ENCODE data around the gene SCO2. TPM values are rescaled to one million over a fixed set of nuclear protein-coding genes. Genes with fewer than 3 reads are reported as not detected.
A peak's percentile ranks its signal among the peaks of the same experiment; 100 is the strongest.

The SCO2 gene
- total and polyA plus RNA-seq, 2 of the 4 experiments (the other 2 are of a cell fraction), result 1.3 to 1.9 TPM

DNA sequence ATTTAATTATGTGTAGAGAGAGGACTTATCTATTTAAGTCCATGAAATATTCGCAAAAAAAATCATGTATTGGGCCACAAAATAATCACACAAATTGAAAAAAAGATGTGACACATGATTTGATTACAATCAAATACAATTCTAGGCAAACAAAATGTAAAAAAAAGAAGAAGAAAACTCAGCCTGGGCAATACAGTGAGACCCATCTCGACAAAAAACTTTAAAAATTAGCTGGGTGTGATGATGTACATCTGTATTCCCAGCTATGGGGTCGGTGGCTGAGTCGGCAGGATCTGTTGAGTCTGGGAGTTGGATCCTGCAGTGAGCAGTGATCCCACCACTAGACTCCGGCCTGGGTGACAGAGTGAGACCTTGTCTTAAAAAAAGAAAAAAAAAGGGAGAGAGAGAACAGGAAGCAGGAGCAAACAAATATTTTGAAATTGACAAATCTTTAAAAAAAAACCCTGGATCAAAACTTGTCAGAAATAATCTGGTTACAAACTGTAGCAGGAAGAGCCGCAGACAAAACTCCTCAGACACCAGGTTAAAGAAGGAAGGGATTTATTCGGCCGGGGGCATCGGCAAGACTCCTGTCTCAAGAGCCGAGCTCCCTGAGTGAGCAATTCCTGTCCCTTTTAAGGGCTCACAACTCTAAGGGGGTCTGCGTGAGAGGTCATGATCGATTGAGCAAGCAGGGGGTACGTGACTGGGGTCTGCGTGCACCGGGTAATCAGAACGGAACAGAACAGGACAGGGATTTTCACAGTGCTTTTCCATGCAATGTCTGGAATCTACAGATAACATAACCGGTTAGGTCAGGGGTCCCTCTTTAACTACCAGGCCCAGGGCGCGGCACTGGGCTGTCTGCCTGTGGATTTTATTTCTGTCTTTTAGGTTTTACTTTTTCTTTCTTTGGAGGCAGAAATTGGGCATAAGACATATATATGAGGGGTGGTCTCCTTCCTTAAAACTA is 7.7 kb upstream of the SCO2 start (continued):
- no peak for TF ChIP-seq RFX5 (IDR thresholded peaks at IDR 0.05; ENCODE audit: low read depth, low read length)
- no peak for TF ChIP-seq NFE2L2 (IDR thresholded peaks at IDR 0.05; ENCODE audit: low read depth, low read length)

DNA sequence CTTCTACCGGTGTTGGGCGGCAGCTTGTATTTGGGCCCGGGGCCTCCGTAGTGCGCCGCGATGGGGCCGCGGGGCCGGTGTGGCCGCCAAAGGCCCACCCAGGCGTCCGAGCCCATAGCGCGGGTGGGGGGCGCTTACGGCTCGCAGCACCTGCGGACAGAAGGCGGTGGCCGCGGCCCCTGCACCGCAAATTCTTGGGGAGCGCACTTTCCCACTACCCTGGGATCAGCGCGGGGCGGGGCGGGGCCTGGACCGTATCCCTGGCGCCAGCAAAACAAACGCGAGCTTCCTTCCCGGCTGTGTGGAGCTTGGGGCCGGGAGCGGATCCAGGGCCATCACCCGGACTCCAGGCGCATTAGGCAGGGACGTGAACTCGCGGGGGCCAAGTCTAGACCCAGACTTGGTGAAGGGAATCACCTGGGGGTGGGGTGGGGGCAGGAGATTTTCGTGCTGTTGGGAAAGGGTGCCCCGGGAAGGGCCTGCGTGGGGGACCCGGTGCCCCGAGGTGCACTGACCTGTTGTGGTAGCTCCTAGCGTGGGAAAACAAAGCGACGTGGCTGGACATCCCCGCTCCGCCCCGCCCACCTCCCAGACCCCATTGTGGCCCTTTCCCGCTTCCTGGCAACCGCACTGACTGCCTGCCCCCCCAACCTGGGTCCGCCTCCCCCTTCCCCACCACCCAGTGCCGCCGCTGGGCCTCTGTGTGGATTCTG is 6.7 kb upstream of the SCO2 start:
- 1% methylated on average over 29 of the region's 56 CpGs; no CpG with 5 or more reads in 1 of the 2 experiments for WGBS, 2 experiments (ENCODE audit: extremely low coverage in 2 of 2, insufficient read length in 1 of 2)
- Histone ChIP-seq H2AK5ac (ENCODE audit: low read depth, low read length) (peak overlapping the region; percentile 31; the same call in 1 of the 2 replicates), H4K5ac (ENCODE audit: low read depth, low read length) (no peak overlapping the region; the same call in 1 of the 2 replicates), H4K91ac (ENCODE audit: insufficient read depth, low read depth, low read length) (no peak overlapping the region), H3K27ac (ENCODE audit: insufficient read depth, low read length) (no peak overlapping the region; the same call in 1 of the 2 replicates), H2BK5ac (ENCODE audit: low read depth, low read length, poor library complexity, severe bottlenecking) (no peak overlapping the region), H3K79me1 (ENCODE audit: low read depth in 1 of 2, low read length in 2 of 2) (peaks cover 4 to 13% of the 10 kb centered on the region in 2 experiments; a peak in 2 of 4 replicates), H3K4me3 (ENCODE audit: insufficient read depth, low read depth, low read length) (peak overlapping the region; percentile 39), H2BK15ac (ENCODE audit: low read depth, low read length) (no peak overlapping the region), H2BK20ac (ENCODE audit: low read depth, low read length) (no peak overlapping the region), H3K4me1 (ENCODE audit: control insufficient read depth, insufficient read depth, low read length) (peaks cover 13% of the 10 kb centered on the region), H3K4ac (ENCODE audit: low read depth, low read length) (0 out of 2 replicates have a peak overlapping the region, but pooled peaks have one; percentile 15), H2AFZ (replicated peaks; ENCODE audit: low read length, poor library complexity) (peak overlapping the region; percentile 81), H3K9ac (ENCODE audit: low read depth, low read length) (peak overlapping the region; percentile 49; the same call in 1 of the 2 replicates), H3K36me3 (ENCODE audit: control insufficient read depth, insufficient read depth, low read length) (no peaks in the 10 kb centered on the region), H3K27me3 (ENCODE audit: control insufficient read depth, insufficient read depth, low read length) (peaks cover 5% of the 10 kb centered on the region; the same call in 1 of the 2 replicates), H2AK9ac (replicated peaks; ENCODE audit: low read depth, low read length, poor library complexity) (peak overlapping the region; percentile 73), H3K9me3 (ENCODE audit: control insufficient read depth, insufficient read depth, low read length) (no peaks in the 10 kb centered on the region), H3K4me2 (ENCODE audit: low read depth, low read length) (peak overlapping the region; percentile 69), H3K14ac (replicated peaks; ENCODE audit: low read depth, low read length) (no peak overlapping the region; the same call in 1 of the 2 replicates), H3K23ac (ENCODE audit: low read depth, low read length) (no peak overlapping the region), H3K56ac (ENCODE audit: extremely low read depth, insufficient read depth, low read length) (no peak overlapping the region), H4K8ac (ENCODE audit: low read depth in 2 of 2, low read length in 2 of 2) (peak overlapping the region in 1 of 2 experiments; percentile 26; a peak in 2 of 4 replicates), H3K9me1 (ENCODE audit: insufficient read depth, low read length) (peaks cover 8% of the 10 kb centered on the region; the same call in 1 of the 2 replicates), H2BK120ac (ENCODE audit: low read depth, low read length) (no peak overlapping the region), H3K18ac (ENCODE audit: low read depth, low read length) (no peak overlapping the region), H4K20me1 (ENCODE audit: insufficient read depth, low read length) (no peaks in the 10 kb centered on the region)
- intact Hi-C loops (cut with micrococcal nuclease) (no loop called here), in situ Hi-C loops (cut with MboI; ENCODE audit: low sequenced_read_pairs) (no loop called here), dilution Hi-C loops (cut with HindIII; ENCODE audit: low sequenced_read_pairs, unreplicated experiment) (no loop called here)
- TF ChIP-seq RCOR1 (IDR thresholded peaks at IDR 0.05; ENCODE audit: insufficient replicate concordance, low read length) (no peak), RAD21 (IDR thresholded peaks at IDR 0.05; ENCODE audit: low read length) (no peak), RFX5 (IDR thresholded peaks at IDR 0.05; ENCODE audit: low read depth, low read length) (no peak)
- TF ChIP-seq, protein P1, sequence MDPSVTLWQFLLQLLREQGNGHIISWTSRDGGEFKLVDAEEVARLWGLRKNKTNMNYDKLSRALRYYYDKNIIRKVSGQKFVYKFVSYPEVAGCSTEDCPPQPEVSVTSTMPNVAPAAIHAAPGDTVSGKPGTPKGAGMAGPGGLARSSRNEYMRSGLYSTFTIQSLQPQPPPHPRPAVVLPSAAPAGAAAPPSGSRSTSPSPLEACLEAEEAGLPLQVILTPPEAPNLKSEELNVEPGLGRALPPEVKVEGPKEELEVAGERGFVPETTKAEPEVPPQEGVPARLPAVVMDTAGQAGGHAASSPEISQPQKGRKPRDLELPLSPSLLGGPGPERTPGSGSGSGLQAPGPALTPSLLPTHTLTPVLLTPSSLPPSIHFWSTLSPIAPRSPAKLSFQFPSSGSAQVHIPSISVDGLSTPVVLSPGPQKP (IDR thresholded peaks at IDR 0.05; ENCODE audit: borderline replicate concordance, low read depth, low read length), result no peak
- ChIA-PET POLR2A (ENCODE audit: unreplicated experiment) (no interaction called here), CTCF (no interaction called here)
- BruUV-seq (replicated peaks), result no TSS peak
- DNase-seq (peak; percentile 41), ATAC-seq (ENCODE audit: low read depth) (peak; percentile 67)
